ENCODE data around the gene PRX. TPM values are rescaled to one million over a fixed set of nuclear protein-coding genes. Genes with fewer than 3 reads are reported as not detected.
"Not testable (repeated sequence)": the region's sequence is repeated elsewhere in the genome, so short reads cannot be mapped to it uniquely, and the experiment has no call there.

PRX gene
- total and polyA plus RNA-seq, 4 donors: 3.1 to 7.6 (median 5.1) TPM

GRCh38 chr19:40443131-40443999 is 30.2 kb upstream of the PRX start:
- DNase-seq: peak; percentile 99 to 100
- WGBS, 2 donors: 0 to 1% methylated on average over 48 to 52 of the region's 52 CpGs
- H3K4me3 ChIP-seq (ENCODE audit: low read length in 2 of 2): peak overlapping the region; percentile 50 to 90
- no peaks in the 10 kb centered on the region for H3K4me1 ChIP-seq (ENCODE audit: control insufficient read depth in 1 of 2, insufficient read depth in 2 of 2, low read length in 2 of 2)
- H3K36me3 ChIP-seq (ENCODE audit: control insufficient read depth in 1 of 2, insufficient read depth in 2 of 2, low read length in 1 of 2): peaks cover 3 to 5% of the 10 kb centered on the region in 2 donors
- H3K9me3 ChIP-seq (ENCODE audit: control insufficient read depth, low read length): no peaks in the 10 kb centered on the region
- peak; percentile 93 for ATAC-seq (ENCODE audit: low FRiP score)
- intact Hi-C loops (cut with DNase I): loop anchor here in 1 of 2 donors (1.0 to 10.0 kb wide), 3 partner anchors 22 to 361 kb away; partner anchors contain the start of genes C19orf47 and PLD3
- no peaks in the 10 kb centered on the region for H3K27me3 ChIP-seq (ENCODE audit: control insufficient read depth in 1 of 2, insufficient read depth in 2 of 2, low read length in 1 of 2)
- peak overlapping the region; percentile 51 to 88 for H3K27ac ChIP-seq (ENCODE audit: low read depth in 1 of 2, low read length in 2 of 2)

- DNase-seq (no peak), ATAC-seq (ENCODE audit: low FRiP score) (no peak)
- H3K4me1 ChIP-seq (ENCODE audit: control insufficient read depth in 1 of 2, insufficient read depth in 2 of 2, low read length in 2 of 2): no peaks in the 10 kb centered on the region
- WGBS, 2 donors: 15 to 18% methylated on average over 22 of the region's 22 CpGs
- intact Hi-C loops (cut with DNase I): loop anchor here in 1 of 2 donors (1.0 to 10.0 kb wide), 3 partner anchors 21 to 362 kb away; partner anchors contain the start of genes C19orf47 and PLD3
- H3K36me3 ChIP-seq (ENCODE audit: control insufficient read depth in 1 of 2, insufficient read depth in 2 of 2, low read length in 1 of 2): no peaks in the 10 kb centered on the region
- H3K4me3 ChIP-seq (ENCODE audit: low read length in 2 of 2): peak overlapping the region in 1 of 2 donors; percentile 29
- no peaks in the 10 kb centered on the region for H3K9me3 ChIP-seq (ENCODE audit: control insufficient read depth, low read length)
- no peaks in the 10 kb centered on the region for H3K27me3 ChIP-seq (ENCODE audit: control insufficient read depth in 1 of 2, insufficient read depth in 2 of 2, low read length in 1 of 2)
- peak overlapping the region in 1 of 2 donors; percentile 68 for H3K27ac ChIP-seq (ENCODE audit: low read depth in 1 of 2, low read length in 2 of 2)
Measured at GRCh38 chr19:40442328-40443130, 29.4 kb upstream of the PRX start.

DNA sequence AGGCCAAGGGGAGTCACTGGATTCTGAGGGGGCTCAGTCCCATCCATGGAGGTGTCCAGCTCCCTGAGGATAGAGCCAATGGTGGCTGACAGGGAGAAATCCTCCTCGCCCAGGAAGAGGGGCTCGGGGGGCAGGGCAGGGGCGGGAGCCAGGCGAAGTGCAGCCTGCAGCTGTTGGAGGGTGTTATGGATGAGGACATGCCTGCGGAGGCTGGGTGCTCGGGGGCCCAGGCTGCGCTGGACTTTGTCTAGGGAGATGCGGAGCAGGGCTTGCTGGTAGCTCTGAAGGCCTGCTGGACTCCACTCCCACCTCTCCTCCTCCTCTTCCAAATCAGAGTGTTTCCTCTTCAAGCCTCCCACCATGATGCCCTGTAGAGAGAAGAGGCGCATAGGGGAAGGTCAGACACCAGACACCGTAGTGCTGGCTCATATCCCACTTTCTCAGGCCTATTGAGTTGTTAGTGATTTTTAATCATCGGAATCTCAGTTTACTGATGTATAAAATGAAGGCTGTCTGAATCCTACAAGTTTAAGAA is 28.6 kb upstream of the PRX start:
- H3K4me3 ChIP-seq (ENCODE audit: low read length in 2 of 2): no peak overlapping the region
- H3K9me3 ChIP-seq (ENCODE audit: control insufficient read depth, low read length): no peaks in the 10 kb centered on the region
- no peak overlapping the region for H3K27ac ChIP-seq (ENCODE audit: low read depth in 1 of 2, low read length in 2 of 2)
- WGBS, 2 donors: 84 to 85% methylated on average over 11 of the region's 11 CpGs
- ATAC-seq (ENCODE audit: low FRiP score): no peak
- no peaks in the 10 kb centered on the region for H3K27me3 ChIP-seq (ENCODE audit: control insufficient read depth in 1 of 2, insufficient read depth in 2 of 2, low read length in 1 of 2)
- intact Hi-C loops (cut with DNase I): loop anchor here in 1 of 2 donors (10.0 kb wide), 1 partner anchor 363 kb away; no protein-coding TSS in a partner anchor
- no peaks in the 10 kb centered on the region for H3K4me1 ChIP-seq (ENCODE audit: control insufficient read depth in 1 of 2, insufficient read depth in 2 of 2, low read length in 2 of 2)
- no peaks in the 10 kb centered on the region for H3K36me3 ChIP-seq (ENCODE audit: control insufficient read depth in 1 of 2, insufficient read depth in 2 of 2, low read length in 1 of 2)
- no peak for DNase-seq

GRCh38 chr19:40438284-40438683 is 25.1 kb upstream of the PRX start:
- H3K27ac ChIP-seq (ENCODE audit: low read depth in 1 of 2, low read length in 2 of 2): no peak overlapping the region
- WGBS, 2 donors: 93 to 98% methylated on average over 3 of the region's 3 CpGs
- no peaks in the 10 kb centered on the region for H3K9me3 ChIP-seq (ENCODE audit: control insufficient read depth, low read length)
- no peak overlapping the region for H3K4me3 ChIP-seq (ENCODE audit: low read length in 2 of 2)
- ATAC-seq (ENCODE audit: low FRiP score): no peak
- no peak for DNase-seq
- H3K4me1 ChIP-seq (ENCODE audit: control insufficient read depth in 1 of 2, insufficient read depth in 2 of 2, low read length in 2 of 2): no peaks in the 10 kb centered on the region
- no peaks in the 10 kb centered on the region for H3K36me3 ChIP-seq (ENCODE audit: control insufficient read depth in 1 of 2, insufficient read depth in 2 of 2, low read length in 1 of 2)
- no peaks in the 10 kb centered on the region for H3K27me3 ChIP-seq (ENCODE audit: control insufficient read depth in 1 of 2, insufficient read depth in 2 of 2, low read length in 1 of 2)
- intact Hi-C loops (cut with DNase I): no loop called here

DNA sequence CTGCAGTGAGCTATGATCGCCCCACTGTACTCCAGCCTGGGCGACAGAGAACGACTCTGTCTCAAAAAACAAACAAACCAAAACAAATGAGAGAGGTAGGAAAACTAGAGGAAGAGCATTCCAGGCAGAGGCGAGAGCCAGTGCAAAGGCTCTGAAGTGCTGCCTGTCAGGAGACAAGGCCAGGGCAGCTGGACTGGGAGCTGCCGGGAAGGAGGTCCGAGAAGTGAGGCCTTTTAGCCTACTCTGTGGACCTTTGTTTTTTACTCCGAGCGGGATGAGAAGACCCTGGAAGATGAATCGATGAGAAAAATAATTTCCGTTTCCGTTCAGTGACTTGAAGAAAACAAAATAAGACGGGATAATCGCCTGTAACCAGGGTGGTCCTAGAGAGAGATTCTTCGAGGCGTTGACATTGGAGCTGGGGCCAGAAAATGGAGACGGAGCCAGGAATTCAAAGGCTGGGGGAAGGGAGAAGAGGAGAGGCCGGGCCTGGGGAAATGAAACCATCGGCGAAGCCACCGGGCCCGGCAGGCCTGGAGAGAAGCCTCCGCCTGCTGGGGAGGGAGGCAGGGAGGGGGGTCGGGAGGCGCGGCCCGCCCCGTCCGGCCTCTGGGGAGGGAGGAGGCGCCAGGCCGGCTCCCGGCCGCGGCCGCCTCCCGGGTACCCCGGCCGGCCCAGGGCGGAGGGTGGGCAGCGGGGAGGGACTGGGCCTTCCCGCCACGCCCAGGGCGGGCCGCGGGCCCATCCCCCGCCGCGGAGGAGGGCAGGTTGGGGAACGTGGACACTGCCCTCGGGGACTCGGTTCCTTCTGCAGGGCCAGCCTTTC is 20.4 kb upstream of the PRX start:
- Histone ChIP-seq H3K4me1 (ENCODE audit: control insufficient read depth in 1 of 2, insufficient read depth in 2 of 2, low read length in 2 of 2) (no peaks in the 10 kb centered on the region), H3K27me3 (ENCODE audit: control insufficient read depth in 1 of 2, insufficient read depth in 2 of 2, low read length in 1 of 2) (no peaks in the 10 kb centered on the region), H3K36me3 (ENCODE audit: control insufficient read depth in 1 of 2, insufficient read depth in 2 of 2, low read length in 1 of 2) (no peaks in the 10 kb centered on the region), H3K4me3 (ENCODE audit: low read length in 2 of 2) (peak overlapping the region; percentile 33 to 78), H3K27ac (ENCODE audit: low read depth in 1 of 2, low read length in 2 of 2) (peak overlapping the region; percentile 68 to 99), H3K9me3 (ENCODE audit: control insufficient read depth, low read length) (no peaks in the 10 kb centered on the region)
- ATAC-seq (ENCODE audit: low FRiP score) (peak; percentile 99), DNase-seq (peak; percentile 95)
- 1% methylated on average over 32 to 50 of the region's 50 CpGs for whole genome bisulfite sequencing, 2 donors
- intact Hi-C loops (cut with DNase I): no loop called here

- H3K27ac ChIP-seq (ENCODE audit: low read depth in 1 of 2, low read length in 2 of 2): peak overlapping the region; percentile 68 to 99
- H3K27me3 ChIP-seq (ENCODE audit: control insufficient read depth in 1 of 2, insufficient read depth in 2 of 2, low read length in 1 of 2); DNase-seq; H3K4me3 ChIP-seq (ENCODE audit: low read length in 2 of 2); intact Hi-C loops (cut with DNase I); ATAC-seq (ENCODE audit: low FRiP score); H3K36me3 ChIP-seq (ENCODE audit: control insufficient read depth in 1 of 2, insufficient read depth in 2 of 2, low read length in 1 of 2); H3K4me1 ChIP-seq (ENCODE audit: control insufficient read depth in 1 of 2, insufficient read depth in 2 of 2, low read length in 2 of 2); H3K9me3 ChIP-seq (ENCODE audit: control insufficient read depth, low read length): not testable (repeated sequence)
- WGBS, 2 donors: 37 to 44% methylated on average over 7 of the region's 7 CpGs
Measured at GRCh38 chr19:40432760-40433159, 19.6 kb upstream of the PRX start.

DNA sequence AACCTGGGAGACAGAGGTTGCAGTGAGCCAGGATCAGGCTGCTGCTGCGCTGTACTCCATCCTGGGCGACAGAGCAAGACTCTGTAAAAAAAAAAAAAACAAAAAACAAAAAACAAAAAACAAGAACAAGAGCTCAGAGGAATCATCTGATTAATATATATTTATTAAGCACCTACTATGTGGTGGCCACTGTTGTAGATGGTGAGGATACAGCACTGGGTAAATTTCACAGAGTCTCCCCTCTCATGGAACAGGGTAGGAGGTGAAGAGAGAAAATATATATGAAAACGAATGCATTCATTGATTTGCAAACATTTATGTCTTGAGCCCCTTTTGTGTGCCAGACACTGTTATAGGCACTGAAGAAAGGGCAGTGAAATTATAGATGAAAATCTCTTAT is 18.5 kb upstream of the PRX start:
- Histone ChIP-seq H3K27ac (ENCODE audit: low read depth in 1 of 2, low read length in 2 of 2) (no peak overlapping the region), H3K4me3 (ENCODE audit: low read length in 2 of 2) (no peak overlapping the region), H3K4me1 (ENCODE audit: control insufficient read depth in 1 of 2, insufficient read depth in 2 of 2, low read length in 2 of 2) (no peaks in the 10 kb centered on the region), H3K27me3 (ENCODE audit: control insufficient read depth in 1 of 2, insufficient read depth in 2 of 2, low read length in 1 of 2) (no peaks in the 10 kb centered on the region), H3K9me3 (ENCODE audit: control insufficient read depth, low read length) (no peaks in the 10 kb centered on the region), H3K36me3 (ENCODE audit: control insufficient read depth in 1 of 2, insufficient read depth in 2 of 2, low read length in 1 of 2) (no peaks in the 10 kb centered on the region)
- ATAC-seq (ENCODE audit: low FRiP score) (no peak), DNase-seq (no peak)
- WGBS, 2 donors: 89% methylated on average over 3 of the region's 3 CpGs
- intact Hi-C loops (cut with DNase I): no loop called here

DNA sequence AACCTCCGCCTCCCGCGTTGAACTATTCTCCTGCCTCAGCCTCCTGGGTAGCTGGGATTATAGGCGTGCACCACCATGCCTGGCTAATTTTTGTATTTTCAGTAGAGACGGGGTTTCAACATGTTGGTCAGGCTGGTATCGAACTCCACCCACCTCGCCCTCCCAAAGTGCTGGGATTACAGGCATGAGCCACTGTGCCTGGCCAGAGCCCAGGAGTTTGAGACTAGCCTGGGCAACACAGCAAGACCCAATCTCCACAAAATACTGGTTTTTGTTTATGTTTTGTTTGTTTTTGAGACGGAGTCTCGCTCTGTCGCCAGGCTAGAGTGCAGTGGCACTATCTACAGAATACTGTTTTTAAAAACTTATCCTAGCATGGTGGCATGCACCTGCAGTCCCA is 17.1 kb upstream of the PRX start:
- DNase-seq; H3K4me1 ChIP-seq (ENCODE audit: control insufficient read depth in 1 of 2, insufficient read depth in 2 of 2, low read length in 2 of 2); H3K9me3 ChIP-seq (ENCODE audit: control insufficient read depth, low read length); H3K27me3 ChIP-seq (ENCODE audit: control insufficient read depth in 1 of 2, insufficient read depth in 2 of 2, low read length in 1 of 2); H3K27ac ChIP-seq (ENCODE audit: low read depth in 1 of 2, low read length in 2 of 2); ATAC-seq (ENCODE audit: low FRiP score); H3K4me3 ChIP-seq (ENCODE audit: low read length in 2 of 2); H3K36me3 ChIP-seq (ENCODE audit: control insufficient read depth in 1 of 2, insufficient read depth in 2 of 2, low read length in 1 of 2); intact Hi-C loops (cut with DNase I): not testable (repeated sequence)
- 93% methylated on average over 10 of the region's 10 CpGs for WGBS, 2 donors
